ENCODE measurements around the gene TIGD4. TPM values are rescaled to one million over a fixed set of nuclear protein-coding genes. Genes with fewer than 3 reads are reported as not detected.
A peak's percentile ranks its signal among the peaks of the same experiment; 100 is the strongest.

The TIGD4 gene
- total RNA-seq, 4 donors from 2014 or later, result 0.19 to 0.38 (median 0.22) TPM; not detected in 1

DNA sequence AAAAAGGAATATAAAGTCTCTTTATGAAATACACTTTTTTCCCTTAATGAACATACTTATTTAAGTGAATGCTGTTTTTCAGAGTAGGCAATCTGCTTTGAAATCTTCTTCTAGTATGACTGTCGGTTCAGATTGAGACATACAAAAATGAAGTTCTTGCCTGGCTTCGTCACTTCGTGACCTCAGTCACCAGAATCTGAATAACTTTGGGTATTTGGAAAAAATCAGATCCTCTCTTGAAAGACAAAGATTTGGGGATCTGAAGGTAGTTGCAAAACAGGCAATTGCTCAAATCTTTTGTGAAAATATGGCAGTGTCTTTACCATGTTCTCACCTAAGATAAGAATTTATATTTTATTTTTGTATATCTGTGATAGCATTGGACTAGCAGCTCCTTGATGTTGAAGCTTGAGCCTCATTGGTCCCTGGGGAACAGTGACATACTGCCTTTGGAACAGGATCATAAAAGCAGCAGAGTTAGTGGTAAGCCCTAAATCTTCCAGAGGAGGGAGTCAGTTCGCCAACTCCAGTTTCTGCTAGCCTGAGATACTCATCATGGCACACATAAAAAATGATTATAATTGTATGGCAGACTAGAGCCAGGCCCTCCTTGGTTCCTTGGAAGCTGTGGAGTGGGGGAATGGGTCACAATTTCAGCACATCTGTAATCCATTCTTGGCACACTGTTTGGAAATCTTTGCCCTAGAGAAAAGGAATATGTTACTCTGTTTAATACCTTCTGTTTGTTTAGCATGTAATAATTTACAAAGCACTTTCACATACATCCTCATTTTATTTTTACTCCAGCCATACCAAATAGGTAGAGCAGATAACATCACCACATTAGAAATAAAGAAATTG lies 5.2 kb upstream of the TIGD4 start:
- peaks cover 11 to 60% (median 14%) of the 10 kb centered on the region in 3 donors for H3K4me1 ChIP-seq
- no peak for DNase-seq
- no peak overlapping the region for H3K4me3 ChIP-seq
- no peak overlapping the region for H3K27ac ChIP-seq
- peaks cover 0 to 8% (median 0%) of the 10 kb centered on the region in 3 donors for H3K36me3 ChIP-seq
- TF ChIP-seq CTCF (IDR thresholded peaks at IDR 0.05) (peak in 1 of 6 experiments; percentile 7), POLR2A (IDR thresholded peaks at IDR 0.05) (no peak)
- intact Hi-C loops (cut with DNase I), result no loop called here
- no peaks in the 10 kb centered on the region for H3K9me3 ChIP-seq
- WGBS, 2 donors, result 74 to 81% methylated on average over 4 of the region's 4 CpGs
- no peaks in the 10 kb centered on the region for H3K27me3 ChIP-seq

DNA sequence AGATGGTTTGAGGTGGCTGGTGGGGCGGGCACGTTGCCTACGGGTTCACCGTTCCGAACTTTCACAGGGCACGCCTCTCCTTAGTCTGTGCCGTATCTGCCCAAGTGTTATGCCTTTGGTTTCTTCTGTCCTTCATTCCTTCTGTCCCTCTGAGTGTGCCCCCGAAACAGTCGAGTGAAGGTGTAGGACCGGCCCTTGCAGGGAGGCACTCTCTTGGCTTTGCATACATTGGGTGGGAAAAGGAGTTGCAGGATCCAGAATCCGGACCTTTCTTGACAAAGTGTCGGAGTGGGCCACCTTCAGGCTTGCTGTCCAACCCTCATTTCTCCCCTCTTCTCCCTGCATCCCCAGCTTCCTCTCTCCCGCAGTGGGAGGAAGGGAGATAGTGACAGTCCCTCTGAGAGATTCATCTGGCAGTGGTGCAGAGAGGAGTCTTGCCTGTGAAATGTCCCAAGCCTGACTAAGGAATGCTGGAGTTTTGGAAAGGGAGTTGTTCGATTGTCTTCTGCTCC lies 793 bp upstream of the TIGD4 start:
- TF ChIP-seq CTCF (IDR thresholded peaks at IDR 0.05) (no peak), POLR2A (IDR thresholded peaks at IDR 0.05) (no peak)
- Histone ChIP-seq H3K27me3 (no peaks in the 10 kb centered on the region), H3K4me1 (peaks cover 9 to 56% (median 11%) of the 10 kb centered on the region in 3 donors), H3K27ac (peak overlapping the region; percentile 88 to 98 (median 94)), H3K36me3 (peaks cover 0 to 8% (median 0%) of the 10 kb centered on the region in 3 donors), H3K4me3 (peak overlapping the region; percentile 67 to 89 (median 76)), H3K9me3 (no peaks in the 10 kb centered on the region)
- DNase-seq, result no peak
- WGBS, 2 donors, result 1 to 13% methylated on average over 2 to 13 of the region's 14 CpGs
- intact Hi-C loops (cut with DNase I), result no loop called here

- Histone ChIP-seq H3K36me3 (peaks cover 0 to 5% (median 0%) of the 10 kb centered on the region in 3 donors), H3K9me3 (no peaks in the 10 kb centered on the region), H3K4me1 (peaks cover 4 to 44% (median 11%) of the 10 kb centered on the region in 3 donors), H3K27ac (peak overlapping the region; percentile 88 to 98 (median 94)), H3K4me3 (peak overlapping the region; percentile 67 to 89 (median 76)), H3K27me3 (no peaks in the 10 kb centered on the region)
- intact Hi-C loops (cut with DNase I), result no loop called here
- TF ChIP-seq CTCF (IDR thresholded peaks at IDR 0.05) (no peak), POLR2A (IDR thresholded peaks at IDR 0.05) (no peak)
- WGBS, 2 donors, result 1 to 2% methylated on average over 29 to 30 of the region's 30 CpGs
- DNase-seq, result no peak
Observed at GRCh38 chr4:152778656-152779512, 646 bp downstream of the TIGD4 start.

- Histone ChIP-seq H3K27me3 (no peaks in the 10 kb centered on the region), H3K4me1 (peaks cover 4 to 34% (median 11%) of the 10 kb centered on the region in 3 donors), H3K9me3 (no peaks in the 10 kb centered on the region), H3K36me3 (no peaks in the 10 kb centered on the region), H3K27ac (no peak overlapping the region), H3K4me3 (no peak overlapping the region)
- intact Hi-C loops (cut with DNase I), result no loop called here
- no peak for TF ChIP-seq CTCF (IDR thresholded peaks at IDR 0.05)
- no peak for TF ChIP-seq POLR2A (IDR thresholded peaks at IDR 0.05)
- WGBS, 2 donors, result 89 to 100% methylated on average over 1 of the region's 1 CpG
- DNase-seq, result no peak
Observed at GRCh38 chr4:152777488-152777887, 2.0 kb downstream of the TIGD4 start.
